Activated CD8-positive, alpha-beta memory T cell treated with anti-CD3 and anti-CD28 coated beads for 4 hours (primary cell): ENCODE results near the gene MPZL1.
"Not testable (repeated sequence)": the region's sequence is repeated elsewhere in the genome, so short reads cannot be mapped to it uniquely, and the experiment has no call there.

Source experiments
- DNase-seq, 2 donors: peaks; one replicate each; pipeline ENCODE4 v3.0.0-alpha.2; 2020; ENCODE audit warnings: low read depth in 2 of 2

Gene MPZL1

GRCh38 chr1:167719715-167720421 is 1.9 kb upstream of the MPZL1 start:
- DNase-seq = not testable (repeated sequence)

- DNase-seq = no peak
Observed at GRCh38 chr1:167720965-167721616, 691 bp upstream of the MPZL1 start.

GRCh38 chr1:167722152-167722869 is 529 bp downstream of the MPZL1 start:
- no peak for DNase-seq

GRCh38 chr1:167722870-167723251 is 1.1 kb downstream of the MPZL1 start:
- no peak for DNase-seq

- DNase-seq = no peak
Observed at GRCh38 chr1:167723707-167724323, 2.0 kb downstream of the MPZL1 start.

- no peak for DNase-seq
Observed at GRCh38 chr1:167726008-167726407, 4.2 kb downstream of the MPZL1 start.

- DNase-seq = no peak
Observed at GRCh38 chr1:167728818-167729410, 7.1 kb downstream of the MPZL1 start.

GRCh38 chr1:167734227-167734626 is 12.4 kb downstream of the MPZL1 start:
- no peak for DNase-seq

- DNase-seq = no peak
Observed at GRCh38 chr1:167734841-167735240, 13.1 kb downstream of the MPZL1 start.

- no peak for DNase-seq
Observed at GRCh38 chr1:167737169-167737568, 15.4 kb downstream of the MPZL1 start.

- no peak for DNase-seq
Observed at GRCh38 chr1:167738158-167738557, 16.4 kb downstream of the MPZL1 start.

- no peak for DNase-seq
Observed at GRCh38 chr1:167739752-167740151, 18.0 kb downstream of the MPZL1 start.

GRCh38 chr1:167741103-167741502 is 19.3 kb downstream of the MPZL1 start:
- not testable (repeated sequence) for DNase-seq

- DNase-seq = not testable (repeated sequence)
Observed at GRCh38 chr1:167742392-167743057, 20.7 kb downstream of the MPZL1 start.

- DNase-seq = no peak
Observed at GRCh38 chr1:167744901-167745300, 23.1 kb downstream of the MPZL1 start.

GRCh38 chr1:167746013-167746672 is 24.4 kb downstream of the MPZL1 start:
- DNase-seq = no peak

GRCh38 chr1:167746988-167747655 is 25.3 kb downstream of the MPZL1 start:
- no peak for DNase-seq

- DNase-seq = no peak
Observed at GRCh38 chr1:167747988-167748387, 26.2 kb downstream of the MPZL1 start.

- DNase-seq = no peak
Observed at GRCh38 chr1:167748906-167749305, 27.1 kb downstream of the MPZL1 start.

- no peak for DNase-seq
Observed at GRCh38 chr1:167749741-167750140, 28.0 kb downstream of the MPZL1 start.
